D721Med (cell line): ENCODE data around the gene CEBPG.

Experiments used
- DNase-seq: peaks from one replicate; pipeline ENCODE4 v3.0.0; 2011; ENCODE audit warnings: low spot score; ENCODE audit not compliant: insufficient read length
- FAIRE-seq: peaks from 2 replicates; lab custom pipeline; 2011; peaks lifted over from hg19 to GRCh38; lab: Jason Lieb, UNC
- CTCF ChIP-seq: IDR thresholded peaks from 2 replicates; pipeline ENCODE4 v1.5.1; 2012; ENCODE audit warnings: mild to moderate bottlenecking, control low read depth; ENCODE audit not compliant: insufficient read depth; ENCODE audit errors: missing control alignments

The CEBPG gene

DNA sequence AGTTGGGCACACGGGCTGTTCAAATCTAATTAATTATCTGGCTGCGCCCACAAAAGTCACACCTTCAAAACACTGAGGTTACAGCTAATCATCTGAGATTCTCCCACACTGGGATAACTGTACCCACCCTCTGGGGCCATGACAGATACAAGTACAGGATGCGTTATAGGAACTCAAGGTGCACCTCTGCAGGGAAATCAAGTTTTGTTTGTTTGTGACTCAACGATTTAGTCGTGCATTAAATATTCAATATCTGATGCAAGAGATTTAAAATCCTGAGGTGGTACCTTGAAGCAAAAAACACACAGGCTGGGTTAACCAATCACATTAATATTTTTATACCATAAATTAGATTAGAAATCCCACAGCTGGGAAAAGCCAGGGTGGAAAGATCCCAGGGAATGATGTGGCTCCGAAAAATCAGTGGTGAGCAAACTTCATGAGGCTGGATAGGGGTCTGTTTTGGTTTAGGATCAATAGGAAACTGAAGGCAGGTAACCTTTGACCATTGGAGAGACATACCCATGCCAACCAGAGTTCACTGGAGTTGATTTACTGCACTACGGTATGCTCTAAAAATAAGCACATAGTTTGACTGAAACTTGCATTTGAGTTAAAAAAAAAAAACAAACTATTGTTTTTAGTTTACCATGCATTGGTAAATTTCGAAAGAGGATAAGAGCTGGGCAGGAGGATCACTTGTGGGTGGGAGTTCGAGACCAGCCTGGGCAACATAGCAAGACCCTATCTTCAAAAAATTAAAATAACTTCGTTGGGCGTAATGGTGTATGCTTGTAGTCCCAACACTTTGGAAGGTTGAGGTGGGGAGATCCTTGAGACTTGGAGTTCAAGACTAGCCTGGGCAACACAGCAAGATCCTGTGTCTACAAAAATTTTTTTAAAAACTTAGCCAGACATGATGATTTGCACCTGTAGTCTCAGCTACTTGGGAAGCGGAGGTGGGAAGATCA lies 23.9 kb upstream of the CEBPG start:
- no peak for FAIRE-seq
- DNase-seq: no peak
- no peak for TF ChIP-seq CTCF

DNA sequence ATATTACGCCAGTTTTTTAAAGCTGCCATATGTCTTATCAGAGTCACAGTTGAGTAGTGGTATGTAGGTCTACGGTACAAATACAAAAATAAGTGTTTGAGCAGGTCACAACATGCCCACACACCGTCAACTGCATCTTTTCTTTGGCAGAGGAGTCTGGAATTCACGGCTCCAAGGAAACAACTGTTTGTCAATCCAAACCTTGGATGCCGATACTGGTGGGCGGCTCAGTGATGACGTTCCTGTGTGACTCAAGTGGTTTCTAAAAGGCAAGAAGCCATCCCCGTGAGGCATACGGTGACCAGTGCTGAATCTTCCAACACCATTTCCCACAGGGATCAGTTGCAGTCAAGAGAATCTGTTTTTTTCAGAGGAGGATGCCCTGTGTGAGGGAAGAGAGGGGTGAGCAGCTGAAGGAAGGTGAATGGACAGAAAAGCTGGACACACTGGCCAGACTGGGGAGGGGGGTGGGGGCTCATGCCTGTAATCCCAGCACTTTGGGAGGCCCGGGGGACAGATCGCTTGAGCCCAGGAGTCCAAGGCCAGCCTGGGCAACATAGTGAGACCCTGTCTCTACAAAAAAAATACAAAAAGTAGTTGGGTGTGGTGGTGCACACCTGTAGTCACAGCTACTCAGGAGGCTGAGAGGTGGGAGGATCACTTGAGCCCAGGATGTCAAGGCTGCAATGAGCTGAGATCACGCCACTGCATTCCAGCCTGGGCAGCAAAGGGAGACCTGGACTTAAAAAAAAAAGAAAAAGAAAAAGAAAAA lies 22.8 kb upstream of the CEBPG start:
- TF ChIP-seq CTCF: no peak
- no peak for FAIRE-seq
- DNase-seq: no peak

- TF ChIP-seq CTCF: no peak
- FAIRE-seq (no peak), DNase-seq (no peak)
Measured at GRCh38 chr19:33355535-33355934, 18.0 kb upstream of the CEBPG start.

- TF ChIP-seq CTCF: no peak
- DNase-seq (no peak), FAIRE-seq (no peak)
Measured at GRCh38 chr19:33357556-33357955, 16.0 kb upstream of the CEBPG start.

- no peak for TF ChIP-seq CTCF
- FAIRE-seq (no peak), DNase-seq (no peak)
Measured at GRCh38 chr19:33358408-33358807, 15.1 kb upstream of the CEBPG start.

DNA sequence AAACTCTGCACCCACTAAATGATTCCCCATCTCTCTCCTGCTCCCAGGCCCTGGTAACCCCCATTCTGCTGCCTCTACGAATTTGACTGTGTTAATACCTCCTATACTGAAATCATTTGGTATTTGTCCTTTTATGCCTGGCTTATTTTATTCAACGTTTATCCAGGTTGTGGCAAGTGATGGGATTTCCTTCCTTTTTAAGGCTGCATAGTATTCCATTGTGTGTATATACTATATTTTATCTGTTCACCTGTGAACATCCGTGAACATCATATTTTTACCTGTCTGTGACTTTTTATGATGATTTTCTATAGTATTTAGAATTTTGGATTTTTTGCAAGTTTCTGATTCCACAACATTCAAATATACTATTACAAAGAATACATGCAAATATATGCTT lies 13.9 kb upstream of the CEBPG start:
- DNase-seq (no peak), FAIRE-seq (no peak)
- no peak for TF ChIP-seq CTCF
